ENCODE measurements around the gene BICC1.

DNA sequence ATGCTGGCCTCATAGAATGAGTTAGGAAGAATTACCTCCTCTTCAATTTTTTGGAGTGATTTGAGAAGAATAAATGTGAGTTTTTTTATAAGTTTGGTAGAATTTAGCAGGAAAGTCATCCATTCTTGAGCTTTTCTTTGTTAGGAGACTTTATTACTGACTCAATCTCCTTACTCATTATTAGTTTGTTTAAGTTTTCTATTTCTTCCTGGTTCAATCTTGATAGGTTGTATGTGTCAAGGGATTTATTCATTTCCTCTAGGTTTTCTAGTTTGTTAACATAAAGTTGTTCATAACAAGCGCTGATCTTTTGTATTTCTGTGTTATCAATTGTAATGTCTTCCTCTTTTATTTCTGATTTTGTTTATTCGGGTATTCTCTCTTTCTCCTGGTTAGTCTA, 47.4 kb downstream of the BICC1 start:
- TF ChIP-seq, protein P1, sequence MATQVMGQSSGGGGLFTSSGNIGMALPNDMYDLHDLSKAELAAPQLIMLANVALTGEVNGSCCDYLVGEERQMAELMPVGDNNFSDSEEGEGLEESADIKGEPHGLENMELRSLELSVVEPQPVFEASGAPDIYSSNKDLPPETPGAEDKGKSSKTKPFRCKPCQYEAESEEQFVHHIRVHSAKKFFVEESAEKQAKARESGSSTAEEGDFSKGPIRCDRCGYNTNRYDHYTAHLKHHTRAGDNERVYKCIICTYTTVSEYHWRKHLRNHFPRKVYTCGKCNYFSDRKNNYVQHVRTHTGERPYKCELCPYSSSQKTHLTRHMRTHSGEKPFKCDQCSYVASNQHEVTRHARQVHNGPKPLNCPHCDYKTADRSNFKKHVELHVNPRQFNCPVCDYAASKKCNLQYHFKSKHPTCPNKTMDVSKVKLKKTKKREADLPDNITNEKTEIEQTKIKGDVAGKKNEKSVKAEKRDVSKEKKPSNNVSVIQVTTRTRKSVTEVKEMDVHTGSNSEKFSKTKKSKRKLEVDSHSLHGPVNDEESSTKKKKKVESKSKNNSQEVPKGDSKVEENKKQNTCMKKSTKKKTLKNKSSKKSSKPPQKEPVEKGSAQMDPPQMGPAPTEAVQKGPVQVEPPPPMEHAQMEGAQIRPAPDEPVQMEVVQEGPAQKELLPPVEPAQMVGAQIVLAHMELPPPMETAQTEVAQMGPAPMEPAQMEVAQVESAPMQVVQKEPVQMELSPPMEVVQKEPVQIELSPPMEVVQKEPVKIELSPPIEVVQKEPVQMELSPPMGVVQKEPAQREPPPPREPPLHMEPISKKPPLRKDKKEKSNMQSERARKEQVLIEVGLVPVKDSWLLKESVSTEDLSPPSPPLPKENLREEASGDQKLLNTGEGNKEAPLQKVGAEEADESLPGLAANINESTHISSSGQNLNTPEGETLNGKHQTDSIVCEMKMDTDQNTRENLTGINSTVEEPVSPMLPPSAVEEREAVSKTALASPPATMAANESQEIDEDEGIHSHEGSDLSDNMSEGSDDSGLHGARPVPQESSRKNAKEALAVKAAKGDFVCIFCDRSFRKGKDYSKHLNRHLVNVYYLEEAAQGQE (IDR thresholded peaks at IDR 0.05; ENCODE audit: insufficient read depth in 1 of 2, low read depth in 2 of 2, low read length in 2 of 2): no peak
- TF ChIP-seq POLR2AphosphoS5 (IDR thresholded peaks at IDR 0.05; ENCODE audit: low read depth, low read length) (no peak), SIN3A (IDR thresholded peaks at IDR 0.05; ENCODE audit: borderline replicate concordance, insufficient read depth, low read length) (no peak), TAF1 (IDR thresholded peaks at IDR 0.05; ENCODE audit: borderline replicate concordance, insufficient read depth, low read length) (no peak)
